ENCODE data around the gene MLLT3.

- TF ChIP-seq, protein P1, sequence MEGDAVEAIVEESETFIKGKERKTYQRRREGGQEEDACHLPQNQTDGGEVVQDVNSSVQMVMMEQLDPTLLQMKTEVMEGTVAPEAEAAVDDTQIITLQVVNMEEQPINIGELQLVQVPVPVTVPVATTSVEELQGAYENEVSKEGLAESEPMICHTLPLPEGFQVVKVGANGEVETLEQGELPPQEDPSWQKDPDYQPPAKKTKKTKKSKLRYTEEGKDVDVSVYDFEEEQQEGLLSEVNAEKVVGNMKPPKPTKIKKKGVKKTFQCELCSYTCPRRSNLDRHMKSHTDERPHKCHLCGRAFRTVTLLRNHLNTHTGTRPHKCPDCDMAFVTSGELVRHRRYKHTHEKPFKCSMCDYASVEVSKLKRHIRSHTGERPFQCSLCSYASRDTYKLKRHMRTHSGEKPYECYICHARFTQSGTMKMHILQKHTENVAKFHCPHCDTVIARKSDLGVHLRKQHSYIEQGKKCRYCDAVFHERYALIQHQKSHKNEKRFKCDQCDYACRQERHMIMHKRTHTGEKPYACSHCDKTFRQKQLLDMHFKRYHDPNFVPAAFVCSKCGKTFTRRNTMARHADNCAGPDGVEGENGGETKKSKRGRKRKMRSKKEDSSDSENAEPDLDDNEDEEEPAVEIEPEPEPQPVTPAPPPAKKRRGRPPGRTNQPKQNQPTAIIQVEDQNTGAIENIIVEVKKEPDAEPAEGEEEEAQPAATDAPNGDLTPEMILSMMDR (IDR thresholded peaks at IDR 0.05): no peak
- TF ChIP-seq EZH2 (IDR thresholded peaks at IDR 0.05): no peak
- TF ChIP-seq EZH2phosphoT487 (IDR thresholded peaks at IDR 0.05): no peak
Observed at GRCh38 chr9:20634895-20635294, 12.6 kb upstream of the MLLT3 start.
